NK-92 (cell line): ENCODE measurements around the gene GRK6.

Source experiments
- DNase-seq: peaks from one replicate; lab custom pipeline; 2025; ENCODE audit not compliant: unreplicated experiment; lab: John Stamatoyannopoulos, UW

GRK6 gene

GRCh38 chr5:177426566-177427210, at the start of gene GRK6:
TSS of gene GRK6 (plus strand) at chr5:177426676. CDS start at chr5:177426846, 170 bp downstream.
- DNase-seq = no peak

DNA sequence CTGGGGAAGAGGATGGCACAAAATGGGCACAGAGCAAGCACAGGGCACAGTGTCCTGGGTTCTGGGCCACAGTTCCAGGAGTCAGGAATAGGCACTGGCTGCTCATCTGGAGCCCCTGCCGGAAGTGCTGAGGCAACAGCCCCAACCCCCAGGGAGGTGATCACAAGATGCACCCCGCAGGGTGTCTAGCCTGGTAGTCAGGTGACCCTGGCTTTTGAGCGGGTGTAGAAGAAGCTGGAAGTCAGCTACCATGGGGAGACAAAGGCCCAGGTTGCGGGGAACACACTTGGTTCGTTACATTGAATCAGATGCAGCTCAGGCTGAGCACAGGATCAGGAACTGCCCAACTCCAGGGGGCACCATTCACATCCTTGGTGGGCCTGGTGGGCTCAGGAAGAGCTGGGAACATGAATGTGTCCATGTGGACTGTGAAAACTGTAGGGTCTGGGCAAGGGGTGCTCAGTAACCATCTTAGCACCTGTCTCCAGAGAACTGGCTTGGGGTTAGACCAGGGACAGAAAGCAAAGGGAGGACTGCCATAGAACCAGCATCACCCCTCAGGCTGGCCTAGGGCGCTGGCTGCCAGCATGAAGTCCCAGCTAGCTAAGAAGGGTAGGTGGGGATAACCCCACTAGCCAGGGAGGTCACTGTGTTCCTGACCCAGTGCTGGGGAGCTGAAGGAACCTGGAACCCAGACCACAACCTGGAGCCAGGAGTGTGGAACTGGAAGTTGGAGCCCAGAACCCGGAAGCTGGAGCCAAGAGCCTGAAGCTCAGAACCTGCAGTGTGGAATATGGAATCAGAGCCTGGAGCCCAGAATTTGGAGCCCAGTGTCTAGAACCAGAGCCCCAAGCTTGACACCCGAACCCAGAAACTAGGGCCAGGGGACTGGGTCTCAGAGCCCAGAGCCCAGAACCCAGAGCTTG, 48.4 kb upstream of the GRK6 start:
- DNase-seq = no peak

GRCh38 chr5:177378884-177379883, 47.3 kb upstream of the GRK6 start:
- DNase-seq = no peak

DNA sequence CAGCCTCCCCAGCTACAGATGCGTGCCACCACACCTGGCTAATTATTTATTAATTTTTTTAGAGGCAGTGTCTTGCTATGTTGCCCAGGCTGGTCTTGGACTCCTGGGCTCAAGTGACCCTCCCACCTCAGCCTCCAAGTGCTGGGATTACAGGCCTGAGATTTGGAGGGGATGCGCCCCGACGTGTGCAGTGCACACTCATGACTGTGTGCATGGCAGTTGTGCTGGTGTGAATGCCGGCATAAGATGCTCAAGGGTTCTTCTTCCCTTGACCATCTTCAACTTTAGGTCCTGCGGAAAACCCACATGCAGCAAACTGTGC, 45.7 kb upstream of the GRK6 start:
- no peak for DNase-seq

DNA sequence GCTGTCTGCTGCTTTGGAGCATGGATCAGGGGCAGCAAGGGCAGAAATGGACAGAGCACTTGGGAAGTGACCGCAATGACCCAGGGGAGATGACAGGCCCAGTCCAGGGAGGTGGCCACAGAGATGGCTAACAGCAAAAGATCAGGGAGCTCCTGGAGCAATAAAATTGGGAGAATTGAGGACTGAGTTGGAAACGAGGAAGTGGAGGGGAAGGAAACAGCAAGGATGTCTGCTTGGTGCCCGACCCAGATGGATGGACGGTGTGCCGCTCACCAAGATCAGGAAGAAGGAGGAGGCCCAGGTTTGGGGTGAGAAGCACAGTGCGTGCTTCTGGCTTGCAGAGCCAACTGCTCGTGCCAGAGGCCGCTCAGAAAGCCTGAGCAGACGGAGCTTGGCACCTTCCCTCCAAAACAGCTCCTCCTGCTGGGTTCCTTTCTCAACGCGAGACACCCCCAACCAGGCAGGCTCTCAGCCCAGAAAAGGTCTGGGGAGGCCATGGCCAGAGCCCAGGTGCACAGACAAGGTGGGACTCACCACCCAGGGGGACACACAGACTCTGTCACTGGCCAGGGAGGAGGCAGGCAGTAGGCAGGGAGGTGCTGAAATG, 44.0 kb upstream of the GRK6 start:
- DNase-seq = no peak

DNA sequence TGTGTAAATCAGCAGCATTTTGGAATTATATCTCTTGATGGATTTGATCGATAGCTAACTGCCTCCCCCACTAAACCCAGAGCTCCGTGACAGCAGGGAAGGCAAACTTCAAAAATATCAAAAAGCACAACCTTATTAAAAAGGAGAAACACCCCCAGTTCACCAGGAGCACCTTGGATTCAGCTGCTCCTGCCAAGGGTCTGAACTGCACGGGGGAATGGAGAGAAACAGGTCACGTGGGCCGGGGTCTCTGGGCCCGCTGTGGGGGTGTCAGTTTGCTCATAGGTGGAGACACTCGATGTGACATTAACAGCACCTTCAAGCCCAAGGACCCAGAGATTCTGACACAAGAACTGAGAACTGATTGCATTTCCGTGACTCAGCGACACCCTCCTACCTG, 43.3 kb upstream of the GRK6 start:
- no peak for DNase-seq

- no peak for DNase-seq
Observed at GRCh38 chr5:177384134-177384533, 42.3 kb upstream of the GRK6 start, which contains the start of gene SLC34A1. TSS of gene SLC34A1 (plus strand) at chr5:177384434. CDS start at chr5:177385742, 1,308 bp downstream.

- DNase-seq = no peak
Observed at GRCh38 chr5:177385720-177386119, 40.8 kb upstream of the GRK6 start.

DNA sequence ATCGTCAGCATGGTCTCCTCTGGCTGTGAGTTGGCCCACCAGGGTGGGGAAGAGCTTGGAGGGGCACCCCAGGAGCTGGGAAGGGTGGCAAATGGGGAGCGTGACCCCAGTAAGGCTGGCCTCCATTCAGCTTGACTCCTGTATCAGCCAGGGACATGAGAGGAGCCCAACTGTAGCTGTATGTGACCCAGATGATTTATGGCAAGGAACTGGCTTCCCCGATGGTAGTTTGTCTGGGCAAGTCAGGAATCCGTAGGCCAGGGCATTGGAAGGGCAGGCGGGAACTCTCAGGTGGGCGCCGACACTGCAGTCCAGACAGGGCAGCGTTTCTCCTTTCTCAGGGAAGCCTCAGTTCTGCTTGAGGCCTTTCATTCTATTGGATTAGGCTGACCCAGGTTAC, 39.9 kb upstream of the GRK6 start:
- DNase-seq = no peak

- DNase-seq = no peak
Observed at GRCh38 chr5:177387405-177387804, 39.1 kb upstream of the GRK6 start.

DNA sequence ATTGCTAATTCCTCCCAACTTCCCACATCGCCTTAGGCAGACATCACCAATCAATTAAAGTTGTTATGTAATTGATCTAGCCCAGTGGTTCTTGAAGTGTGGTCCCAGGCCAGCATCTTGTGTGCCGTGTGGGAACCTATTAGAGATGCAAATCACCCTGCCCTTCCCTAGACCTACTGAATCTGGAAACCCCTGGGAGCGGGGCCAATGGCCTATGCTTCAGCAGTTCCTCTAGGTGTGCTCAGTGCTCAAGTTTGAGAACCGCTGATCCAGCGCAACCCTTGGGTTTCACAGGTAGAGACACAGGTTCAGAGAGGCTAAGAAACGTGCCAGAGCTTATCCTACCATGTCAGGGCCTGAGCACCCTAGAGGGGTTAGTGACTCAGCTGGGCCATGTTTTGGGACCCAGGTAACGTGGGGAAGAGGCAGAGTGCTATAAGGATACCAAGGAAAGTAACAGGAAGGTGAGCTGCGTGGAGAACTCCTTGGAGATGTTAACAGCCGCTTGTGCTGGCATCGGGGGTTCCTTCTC, 37.9 kb upstream of the GRK6 start:
- no peak for DNase-seq

- DNase-seq = no peak
Observed at GRCh38 chr5:177389241-177390169, 37.0 kb upstream of the GRK6 start.

GRCh38 chr5:177390363-177391300, 35.8 kb upstream of the GRK6 start:
- DNase-seq = no peak

DNA sequence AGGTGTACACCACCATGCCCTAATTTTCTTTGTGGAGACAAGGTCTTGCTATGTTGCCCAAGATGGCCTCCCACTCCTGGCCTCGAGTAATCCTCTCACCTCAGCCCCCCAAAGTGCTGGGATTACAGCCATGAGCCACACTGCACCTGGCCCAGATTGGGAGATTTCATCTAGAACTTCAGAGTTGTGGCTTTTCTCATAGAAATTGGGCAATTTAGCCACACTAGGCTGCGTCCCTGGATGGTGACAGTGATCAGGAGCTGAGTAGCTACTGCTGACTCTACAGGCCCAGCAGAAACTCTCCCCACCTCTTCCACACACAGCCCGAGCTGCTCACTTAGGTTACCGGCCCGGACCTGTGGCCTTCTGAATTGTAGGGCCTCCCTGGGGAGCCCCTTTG, 33.7 kb upstream of the GRK6 start:
- no peak for DNase-seq

- no peak for DNase-seq
Observed at GRCh38 chr5:177393206-177393765, 33.2 kb upstream of the GRK6 start.

- DNase-seq = no peak
Observed at GRCh38 chr5:177393990-177394389, 32.5 kb upstream of the GRK6 start.

DNA sequence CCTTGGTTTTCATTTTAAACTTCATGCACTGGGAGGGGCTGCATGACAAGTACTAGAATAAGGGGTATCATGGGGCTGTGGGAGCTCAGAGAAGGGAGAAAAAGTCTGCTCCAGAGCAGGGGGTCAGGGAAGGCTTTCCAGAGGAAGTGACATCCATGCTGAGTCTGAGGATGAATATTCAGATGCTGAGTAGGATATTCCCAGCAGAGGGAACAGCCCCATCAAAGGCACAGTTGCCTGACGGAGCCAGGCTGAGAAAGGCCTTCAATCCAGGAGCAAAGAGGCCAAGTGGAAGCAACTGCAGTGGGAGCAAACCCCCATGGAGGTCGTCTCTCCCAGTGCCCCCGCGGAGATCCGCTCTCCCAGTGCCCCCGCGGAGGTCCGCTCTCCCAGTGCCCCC, 30.4 kb upstream of the GRK6 start:
- DNase-seq = no peak

DNA sequence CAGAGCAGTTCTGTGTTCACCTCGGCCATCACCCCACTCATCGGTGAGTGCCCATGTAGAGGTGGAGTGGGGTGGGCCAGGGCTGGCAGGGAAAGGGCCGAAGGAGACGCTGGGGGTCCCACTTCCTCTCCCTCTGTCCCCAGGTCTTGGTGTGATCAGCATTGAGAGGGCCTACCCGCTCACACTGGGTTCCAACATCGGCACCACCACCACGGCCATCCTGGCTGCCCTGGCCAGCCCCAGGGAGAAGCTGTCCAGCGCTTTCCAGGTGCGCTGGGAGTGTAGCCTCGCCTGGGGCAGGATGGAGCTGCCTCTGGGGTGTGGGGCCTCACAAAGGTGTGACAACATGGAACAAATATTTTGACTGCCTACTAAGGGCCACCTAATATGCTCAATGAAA, 29.7 kb upstream of the GRK6 start:
- no peak for DNase-seq
